Hematopoietic multipotent progenitor cell treated with erythropoietin and hydrocortisone succinate and interleukin-3 and kit ligand, for 6 days (in vitro differentiated cells): ENCODE results near the gene KCNS1.
A peak's percentile ranks its signal among the peaks of the same experiment; 100 is the strongest.
"Not testable (repeated sequence)": the region's sequence is repeated elsewhere in the genome, so short reads cannot be mapped to it uniquely, and the experiment has no call there.

Experiments
- DNase-seq: peaks from one replicate; pipeline ENCODE4 v3.0.0-alpha.2; 2015

KCNS1 gene, protein sequence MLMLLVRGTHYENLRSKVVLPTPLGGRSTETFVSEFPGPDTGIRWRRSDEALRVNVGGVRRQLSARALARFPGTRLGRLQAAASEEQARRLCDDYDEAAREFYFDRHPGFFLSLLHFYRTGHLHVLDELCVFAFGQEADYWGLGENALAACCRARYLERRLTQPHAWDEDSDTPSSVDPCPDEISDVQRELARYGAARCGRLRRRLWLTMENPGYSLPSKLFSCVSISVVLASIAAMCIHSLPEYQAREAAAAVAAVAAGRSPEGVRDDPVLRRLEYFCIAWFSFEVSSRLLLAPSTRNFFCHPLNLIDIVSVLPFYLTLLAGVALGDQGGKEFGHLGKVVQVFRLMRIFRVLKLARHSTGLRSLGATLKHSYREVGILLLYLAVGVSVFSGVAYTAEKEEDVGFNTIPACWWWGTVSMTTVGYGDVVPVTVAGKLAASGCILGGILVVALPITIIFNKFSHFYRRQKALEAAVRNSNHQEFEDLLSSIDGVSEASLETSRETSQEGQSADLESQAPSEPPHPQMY

DNA sequence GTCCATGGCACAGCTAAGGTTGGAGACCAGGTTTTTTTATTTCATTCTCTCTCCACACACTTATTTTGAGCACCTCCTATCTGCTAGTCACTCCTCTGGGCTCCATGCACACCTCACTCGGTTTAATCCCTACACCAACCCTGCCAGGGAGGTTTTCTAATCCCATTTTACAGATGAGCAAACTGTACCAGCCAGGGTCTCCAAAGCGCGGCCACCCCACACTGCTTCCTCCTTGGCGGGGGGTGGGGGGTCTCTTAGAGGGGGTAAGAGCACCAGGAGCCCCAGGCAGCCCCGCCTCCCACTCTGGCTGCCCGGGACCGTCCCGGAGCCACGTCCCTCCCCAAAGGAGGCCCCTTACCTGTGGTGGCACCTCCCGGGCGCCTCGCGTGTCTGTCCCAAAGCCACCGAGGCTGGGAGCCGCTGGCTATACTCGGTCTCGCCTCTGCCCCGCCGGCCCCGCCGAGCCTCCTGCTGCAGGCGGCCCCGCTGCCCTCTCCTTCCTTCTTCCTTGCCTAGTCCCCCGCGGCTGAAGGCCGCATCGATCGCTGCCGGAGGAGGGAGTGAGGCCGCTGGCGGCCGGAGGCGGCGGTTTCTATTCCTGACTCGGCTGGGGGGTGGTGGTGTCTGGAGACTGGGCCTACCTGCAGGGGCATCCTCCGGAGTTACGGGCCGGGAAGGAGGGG, at the start of gene KCNS1:
Gene KCNS1 (minus strand): TSS at position 565 of the 683 bp plus-strand sequence. CDS start 1,891 bp downstream, outside the sequence.
- DNase-seq, result peak; percentile 23

DNA sequence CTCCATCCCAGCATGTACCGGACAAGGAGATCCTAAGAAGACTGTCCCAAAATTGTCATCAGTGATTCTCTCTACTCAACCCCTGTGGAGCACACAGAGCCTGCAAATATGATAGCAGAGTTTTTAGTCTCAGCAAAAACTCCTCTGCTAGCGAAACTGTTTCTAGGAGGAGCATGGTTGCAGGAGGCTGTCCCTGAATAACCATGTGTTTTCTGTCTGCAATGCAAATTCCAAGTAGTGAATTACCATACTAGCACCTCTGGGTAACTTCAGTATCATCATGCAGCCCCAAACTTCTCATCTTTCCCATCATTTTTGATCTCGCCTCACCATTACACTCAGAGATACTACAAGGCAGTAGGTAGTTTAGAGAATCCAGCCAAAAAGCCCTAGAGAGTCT, 48.1 kb upstream of the KCNS1 start:
- no peak for DNase-seq

DNA sequence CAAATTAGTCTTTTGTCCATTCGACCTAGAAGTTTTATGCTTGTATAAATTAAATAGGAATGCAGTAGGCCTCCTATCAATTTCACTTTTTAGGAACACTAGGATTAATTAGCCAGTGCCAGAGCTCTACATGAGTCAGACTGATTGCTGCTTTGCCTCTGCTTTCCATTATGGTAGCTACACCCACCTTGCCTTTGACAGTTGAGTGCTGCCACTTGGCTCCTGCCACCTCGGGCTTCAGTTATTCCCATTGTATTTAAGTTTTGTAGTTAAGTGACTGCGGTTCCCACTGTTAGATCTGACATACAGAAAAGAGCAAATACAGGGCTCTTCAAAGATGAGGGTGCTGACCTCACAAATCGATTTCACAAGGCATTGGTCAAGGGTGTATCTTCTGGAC, 39.9 kb upstream of the KCNS1 start:
- DNase-seq, result no peak

DNA sequence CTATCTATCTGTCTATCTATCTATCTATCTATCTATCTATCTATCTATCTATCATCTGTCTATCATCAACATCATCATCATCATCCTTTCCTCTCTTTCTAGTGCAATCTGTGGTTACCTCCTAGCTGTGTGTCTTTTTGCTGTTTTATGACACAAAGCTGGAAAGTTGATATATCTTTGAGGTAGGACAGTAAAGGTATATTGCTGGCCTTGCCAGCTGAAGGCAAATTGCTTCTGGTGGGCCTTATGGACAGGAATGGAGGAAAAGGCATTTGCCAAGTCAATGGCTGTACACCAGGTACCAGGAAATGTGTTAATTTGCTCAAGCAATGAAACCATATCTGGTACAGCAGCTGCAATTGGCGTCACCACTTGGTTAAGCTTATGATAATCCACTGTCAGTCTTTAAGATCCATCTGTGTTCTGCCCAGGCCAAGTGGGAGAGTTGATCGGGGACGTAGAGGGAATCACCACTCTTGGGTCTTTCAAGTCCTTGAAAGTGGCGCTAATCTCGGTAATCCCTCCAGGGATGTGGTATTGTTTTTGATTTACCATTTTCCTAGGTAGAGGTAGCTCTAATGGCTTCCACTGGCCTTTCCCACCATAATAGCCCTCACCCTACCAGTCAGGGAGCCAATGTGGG, 38.9 kb upstream of the KCNS1 start:
- DNase-seq, result not testable (repeated sequence)

DNA sequence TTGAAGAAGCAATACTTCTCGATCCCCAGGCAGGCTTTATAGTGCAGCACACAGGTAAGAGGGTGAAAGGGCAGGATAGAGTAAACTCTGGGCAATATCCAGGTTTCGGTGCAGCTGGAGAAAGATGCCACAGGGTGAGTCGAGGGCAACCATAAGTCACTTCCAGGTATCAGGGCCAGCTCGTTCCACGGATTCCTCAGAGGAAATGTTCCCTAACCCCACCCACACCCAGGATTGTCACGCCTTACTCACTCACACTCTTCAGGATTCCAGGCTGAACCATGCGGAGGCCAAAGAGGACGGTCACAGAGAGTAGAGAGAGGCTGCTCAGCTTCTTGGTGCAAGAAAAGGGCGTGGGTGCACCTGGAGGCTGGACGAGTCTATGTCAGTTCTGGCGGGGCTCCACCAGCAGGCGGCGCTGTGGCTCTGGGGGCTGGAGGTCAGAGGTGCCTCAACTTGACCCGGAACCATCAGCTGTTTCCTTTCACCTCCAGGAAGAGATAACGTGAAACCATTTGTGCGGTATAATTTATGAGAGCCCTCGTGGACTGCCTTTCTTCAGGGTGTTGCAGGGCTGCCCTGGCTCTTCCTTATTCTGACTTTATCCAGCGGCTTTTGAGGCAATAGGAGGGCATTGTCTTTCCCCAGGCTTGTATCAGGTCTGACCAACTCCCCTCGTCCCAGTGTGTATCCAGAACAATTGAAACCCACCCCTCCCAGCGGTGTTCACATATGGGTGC, 37.8 kb upstream of the KCNS1 start:
- DNase-seq, result peak; percentile 80

DNA sequence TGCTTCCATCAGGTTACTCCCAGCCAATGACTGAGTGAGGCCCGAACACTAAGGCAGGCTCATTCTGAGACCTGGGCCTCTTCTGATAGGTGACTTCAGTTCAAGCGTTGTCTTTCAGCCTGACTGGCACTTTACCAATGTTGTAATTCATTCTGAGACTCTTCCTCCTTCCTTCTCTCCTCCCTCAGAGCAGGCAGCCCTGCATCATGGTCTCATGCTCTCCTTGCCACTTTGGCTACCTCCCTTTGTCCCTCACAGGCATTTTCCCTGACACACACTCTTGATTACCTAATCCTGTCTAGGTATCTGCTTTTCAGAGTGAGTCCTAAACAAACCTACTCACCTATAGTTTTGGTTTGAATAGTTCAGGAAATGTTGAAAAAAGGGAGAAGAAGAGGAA, 36.0 kb upstream of the KCNS1 start:
- DNase-seq, result no peak

DNA sequence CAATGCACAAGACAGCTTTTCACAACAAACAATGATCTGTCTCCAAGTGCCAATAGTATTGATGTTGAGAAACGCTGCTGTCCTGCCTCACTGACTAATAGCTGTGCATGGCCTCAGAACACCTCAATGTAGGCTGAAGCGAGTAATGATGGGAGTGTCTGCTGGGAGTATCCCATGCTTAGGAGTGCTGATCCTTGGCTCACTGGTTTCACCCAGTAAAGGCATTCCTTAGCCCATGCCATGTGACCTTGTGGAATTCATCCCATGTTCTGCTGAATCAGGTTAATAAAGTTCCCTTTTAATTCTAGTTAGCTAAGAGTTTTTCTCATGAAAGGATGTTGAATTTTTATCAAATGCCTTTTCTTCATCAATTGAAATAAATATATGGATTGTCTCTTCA, 27.2 kb upstream of the KCNS1 start:
- no peak for DNase-seq

DNA sequence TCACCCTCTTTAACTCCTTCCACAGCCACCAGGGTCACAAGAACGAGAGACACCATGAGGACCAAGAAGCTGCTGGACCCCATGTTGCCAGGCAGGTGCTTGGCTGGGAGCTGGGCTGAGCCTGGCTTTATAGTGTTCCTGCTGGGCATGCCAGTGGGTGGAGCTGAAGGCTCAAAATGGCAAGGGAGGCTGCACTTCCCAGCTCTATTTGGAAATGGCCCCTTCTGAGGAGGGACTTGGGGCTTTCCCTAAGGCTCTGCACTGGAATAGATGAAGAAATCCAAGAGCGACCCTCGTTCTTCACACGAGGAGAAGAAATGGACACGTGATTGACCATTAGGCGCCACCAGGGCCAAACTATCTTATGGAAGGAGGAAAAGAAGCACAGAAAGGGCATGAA, 23.4 kb upstream of the KCNS1 start, which contains the start of gene WFDC12:
Gene WFDC12 (minus strand): TSS at position 101 of the 400 bp plus-strand sequence. CDS start 18 bp downstream, at position 83.
- DNase-seq, result no peak

DNA sequence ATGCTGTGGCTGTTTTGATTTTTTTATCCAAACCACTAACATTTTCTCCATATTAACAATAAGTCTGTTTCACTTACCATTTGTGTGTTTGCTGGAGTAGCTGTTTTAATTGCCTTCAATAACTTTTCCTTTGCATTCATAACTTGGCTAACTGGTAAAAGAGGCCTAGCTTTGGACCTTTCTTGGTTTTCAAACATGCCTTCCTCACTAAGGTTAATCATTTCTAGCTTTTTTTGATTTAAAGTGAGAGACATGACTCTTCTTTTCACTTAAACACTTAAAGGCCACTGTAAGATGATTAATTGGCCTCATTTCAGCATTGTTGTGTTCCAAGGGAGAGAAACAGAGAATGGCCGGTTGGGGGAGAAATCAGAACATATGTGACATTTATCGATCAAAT, 20.5 kb upstream of the KCNS1 start:
- no peak for DNase-seq

DNA sequence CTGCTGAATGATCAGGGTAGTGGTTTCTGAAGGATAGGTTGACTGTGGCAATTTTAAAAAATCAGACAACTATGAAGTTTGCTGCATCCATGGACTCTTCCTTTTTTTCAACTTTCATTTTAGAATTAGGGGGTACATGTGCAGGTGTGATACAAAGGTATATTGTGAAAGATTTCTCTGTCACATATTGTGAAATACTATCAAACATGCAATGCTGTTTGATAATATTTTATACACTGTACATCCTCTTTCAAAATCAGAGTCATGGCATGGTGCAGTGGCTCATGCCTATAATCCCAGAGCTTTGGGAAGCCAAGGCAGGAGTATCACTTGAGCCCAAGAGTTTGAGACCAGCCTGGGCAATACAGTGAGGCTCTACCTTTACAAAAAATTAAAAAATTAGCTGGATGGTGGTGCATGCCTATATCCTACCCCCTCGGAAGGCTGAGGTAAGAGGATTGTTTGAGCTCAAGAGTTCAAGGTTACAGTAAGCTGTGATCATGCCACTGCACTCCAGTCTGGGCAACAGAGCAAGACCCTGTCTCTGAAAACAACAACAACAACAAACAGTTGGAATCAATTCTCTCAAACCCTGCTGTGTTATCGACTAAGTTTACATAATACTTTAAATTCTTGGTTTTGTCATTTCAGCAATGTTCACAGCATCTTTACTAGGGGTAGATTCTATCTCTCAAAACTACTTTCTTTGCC, 18.8 kb upstream of the KCNS1 start:
- DNase-seq, result no peak

DNA sequence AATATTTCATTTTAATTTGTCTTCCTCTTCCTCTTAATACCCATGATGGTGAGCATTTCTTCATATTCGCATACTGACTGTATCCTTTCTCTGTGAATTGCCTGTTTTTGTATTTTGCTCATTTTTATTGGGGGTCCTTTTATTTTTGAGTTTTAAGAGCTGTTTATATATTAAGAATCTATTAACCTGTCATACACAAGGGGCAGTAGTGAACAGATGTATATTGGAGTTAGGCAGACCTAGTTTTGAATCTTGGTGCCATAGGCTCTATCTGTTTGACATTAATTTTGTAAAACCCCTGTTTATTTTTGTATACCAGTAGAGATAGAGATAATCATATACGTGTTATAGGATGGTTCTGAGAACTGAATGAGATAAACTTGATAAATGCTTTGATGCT, 17.1 kb upstream of the KCNS1 start:
- DNase-seq, result no peak

DNA sequence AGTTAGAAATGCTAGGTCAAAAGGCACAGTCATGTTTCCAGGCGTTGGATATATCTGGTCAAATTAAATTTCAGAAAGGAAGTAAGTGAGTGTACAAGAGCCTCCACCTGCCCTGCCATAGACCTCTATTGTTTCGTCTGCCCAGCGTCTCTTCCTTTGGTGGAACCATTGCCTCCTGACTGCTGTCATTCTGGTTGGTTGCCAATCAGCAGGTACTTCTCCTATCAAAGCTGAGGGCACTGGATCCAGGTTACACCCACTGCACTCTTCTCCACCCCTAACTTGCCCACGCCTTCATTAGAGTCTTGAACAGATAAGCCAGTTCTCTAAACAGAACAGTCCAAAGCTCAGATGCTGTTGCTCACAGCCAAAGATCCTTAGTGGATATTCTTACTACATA, 16.7 kb upstream of the KCNS1 start:
- DNase-seq, result no peak

DNA sequence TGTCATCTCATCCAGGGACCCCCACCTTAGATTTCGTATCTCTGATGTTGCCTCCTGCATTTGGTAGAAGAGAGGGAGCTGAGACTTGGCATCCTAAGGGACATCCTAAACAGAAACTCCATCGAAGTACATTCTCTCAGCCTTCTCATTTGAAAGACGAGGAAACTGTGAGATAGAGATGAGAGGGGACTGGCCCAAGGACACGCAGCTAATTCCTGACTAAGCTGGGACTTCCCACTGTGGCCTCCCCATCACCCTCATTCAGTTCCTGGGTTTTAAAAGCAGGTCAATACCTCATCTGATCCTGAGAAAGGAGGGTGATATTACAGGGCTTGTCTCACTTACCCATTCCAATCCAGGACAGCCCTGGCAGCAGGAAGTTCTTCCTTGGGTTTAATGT, 14.9 kb upstream of the KCNS1 start:
- DNase-seq, result no peak

DNA sequence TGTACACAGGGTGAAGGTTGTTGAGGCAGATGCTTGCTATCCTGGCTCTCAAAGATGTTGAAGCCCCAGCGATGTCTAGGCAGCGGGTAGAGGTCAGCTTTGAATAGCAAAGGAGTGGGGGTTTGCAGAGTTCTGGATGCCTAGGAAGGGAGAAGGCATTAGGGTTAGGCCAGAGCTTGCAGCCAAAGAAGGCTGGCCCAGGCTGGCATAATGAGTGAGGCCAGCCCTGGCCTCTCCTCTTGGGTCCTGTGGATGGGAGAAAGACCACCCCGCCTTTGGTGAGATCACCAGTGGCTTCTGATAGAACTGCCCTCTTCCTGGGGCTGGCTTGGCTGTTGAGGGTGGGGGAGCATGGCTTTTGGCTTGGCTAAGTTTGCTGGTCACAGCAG, 14.5 kb upstream of the KCNS1 start:
- no peak for DNase-seq

DNA sequence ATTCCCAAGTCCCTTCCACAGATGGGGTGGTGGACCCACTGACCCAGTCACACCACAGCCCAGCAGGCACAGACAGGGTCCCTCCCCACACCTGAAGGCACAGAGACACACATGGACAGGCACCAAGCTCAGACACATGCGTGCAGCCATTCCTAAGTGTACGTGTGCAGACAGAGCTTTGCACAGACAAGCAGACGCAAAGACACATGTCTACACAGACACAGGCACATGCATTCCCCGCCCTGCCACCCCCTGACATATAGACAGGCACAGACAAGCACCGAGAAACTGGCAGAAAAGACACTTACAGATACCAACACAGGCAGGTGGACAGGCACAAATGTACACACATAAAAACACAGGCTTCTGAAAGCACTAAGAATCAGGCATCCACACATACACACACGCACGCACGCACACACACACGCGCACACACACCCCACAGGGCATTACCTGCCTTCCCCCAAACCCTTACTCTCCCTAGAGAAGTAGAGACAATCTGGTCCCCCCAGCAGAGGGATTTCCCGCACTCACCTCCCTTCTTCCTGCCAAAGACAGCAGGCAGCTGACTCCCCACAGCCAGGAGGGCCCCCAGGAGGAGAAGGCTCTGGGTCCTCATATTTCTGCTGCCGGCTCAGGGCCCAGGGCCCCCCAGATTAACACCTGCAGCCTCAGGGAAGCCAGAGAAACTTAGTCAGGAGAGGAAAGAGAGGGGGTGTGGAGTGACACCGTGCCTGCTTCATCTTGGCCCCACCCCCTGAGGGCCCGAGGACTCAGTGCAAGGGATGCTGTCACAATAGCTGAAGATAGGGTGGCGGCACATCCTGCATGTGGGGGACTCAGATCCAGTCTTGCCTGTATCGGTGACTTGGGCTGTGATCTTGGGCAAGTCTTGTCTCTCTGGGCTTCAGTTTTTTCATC, 13.8 kb upstream of the KCNS1 start, which contains the start of gene WFDC5:
Gene WFDC5 (minus strand): TSS at position 710 of the 921 bp plus-strand sequence. CDS start 91 bp downstream, at position 619.
- DNase-seq, result no peak

DNA sequence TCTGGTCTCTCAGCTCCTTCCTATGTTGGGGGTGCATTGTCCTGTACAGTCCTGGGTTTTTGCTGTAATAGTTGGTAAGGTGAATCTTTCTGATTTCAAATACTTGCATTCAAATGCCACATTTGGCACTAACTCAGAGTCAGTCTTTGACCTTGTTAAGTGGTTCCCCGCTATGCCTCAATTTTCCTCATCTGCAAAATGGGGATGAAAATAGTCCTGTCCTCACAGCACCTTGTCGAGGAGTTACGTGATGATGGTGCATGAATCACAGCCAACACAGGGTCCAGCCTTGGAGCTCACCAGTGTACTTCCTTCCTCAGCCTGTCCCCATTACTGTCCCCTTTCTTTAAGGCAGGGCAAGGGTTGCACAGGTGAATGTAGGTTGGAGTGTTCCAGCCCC, 12.9 kb upstream of the KCNS1 start:
- no peak for DNase-seq

DNA sequence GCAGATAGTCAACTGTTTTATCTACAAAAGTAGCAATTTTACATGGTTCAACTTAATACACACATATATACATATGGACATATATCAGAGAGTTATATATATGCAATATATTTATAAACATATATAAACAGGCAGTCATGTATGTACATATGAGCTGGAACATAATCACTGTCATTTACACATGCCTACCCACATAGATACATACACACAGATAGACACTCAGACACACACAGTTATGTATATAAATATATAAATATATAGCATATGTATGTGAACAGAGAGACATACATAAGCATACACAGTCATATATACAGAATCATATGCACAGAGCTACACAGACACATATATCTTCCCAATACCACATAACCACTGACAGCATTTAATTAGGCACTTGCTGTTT, 11.8 kb upstream of the KCNS1 start:
- no peak for DNase-seq

DNA sequence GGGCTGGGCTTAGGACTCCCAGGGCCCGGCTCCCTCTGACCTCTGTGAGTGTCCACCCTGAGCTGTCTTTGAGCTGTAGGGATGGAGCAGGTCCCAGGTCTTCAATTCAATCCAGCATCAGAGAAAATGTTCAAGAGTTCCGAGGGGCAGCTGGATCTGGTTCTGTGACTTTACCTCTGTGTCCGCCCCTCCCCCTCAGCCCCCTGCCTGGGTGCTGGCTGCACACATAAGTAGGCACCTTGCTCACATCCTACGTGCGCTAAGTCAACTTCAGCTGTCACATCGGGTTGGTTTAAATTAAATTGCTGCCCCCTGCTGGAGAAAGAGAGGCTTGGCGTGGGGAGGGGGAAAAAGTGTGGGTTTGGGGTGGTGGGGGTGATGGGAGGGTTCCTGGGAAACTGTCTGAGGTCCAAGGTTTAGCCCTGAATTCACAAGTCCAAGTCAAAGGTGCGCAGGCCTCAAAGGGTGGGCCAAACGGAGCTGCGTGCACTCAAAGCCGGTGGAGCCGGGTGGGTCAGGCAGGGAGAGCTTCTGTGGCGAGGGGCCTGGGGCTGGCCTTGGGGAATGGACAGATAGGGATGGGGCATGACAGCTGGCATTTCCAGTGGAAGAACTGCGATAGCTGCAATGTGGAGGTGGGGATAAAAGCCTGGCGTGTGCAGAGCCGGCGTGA, 11.0 kb upstream of the KCNS1 start:
- peak; percentile 43 for DNase-seq

DNA sequence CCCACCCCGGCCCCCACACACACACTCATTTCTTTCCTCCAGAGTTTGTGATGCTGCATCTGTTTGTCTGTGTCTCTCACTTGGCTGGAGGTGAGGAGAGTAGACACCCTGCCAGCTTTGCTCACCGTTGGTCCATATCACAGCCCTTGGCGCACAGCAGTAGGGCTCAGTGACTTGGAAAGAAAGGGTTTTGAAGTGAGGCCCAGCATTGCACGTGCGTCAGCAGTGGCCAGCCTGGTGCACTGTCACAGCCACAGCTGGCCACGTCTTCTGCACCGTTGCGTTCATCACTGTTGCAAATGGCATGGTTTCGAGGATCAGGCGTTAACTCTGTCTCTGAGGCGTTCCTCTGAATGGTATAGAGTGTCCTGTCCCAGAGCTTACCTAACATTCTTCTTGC, 10.4 kb upstream of the KCNS1 start:
- no peak for DNase-seq

DNA sequence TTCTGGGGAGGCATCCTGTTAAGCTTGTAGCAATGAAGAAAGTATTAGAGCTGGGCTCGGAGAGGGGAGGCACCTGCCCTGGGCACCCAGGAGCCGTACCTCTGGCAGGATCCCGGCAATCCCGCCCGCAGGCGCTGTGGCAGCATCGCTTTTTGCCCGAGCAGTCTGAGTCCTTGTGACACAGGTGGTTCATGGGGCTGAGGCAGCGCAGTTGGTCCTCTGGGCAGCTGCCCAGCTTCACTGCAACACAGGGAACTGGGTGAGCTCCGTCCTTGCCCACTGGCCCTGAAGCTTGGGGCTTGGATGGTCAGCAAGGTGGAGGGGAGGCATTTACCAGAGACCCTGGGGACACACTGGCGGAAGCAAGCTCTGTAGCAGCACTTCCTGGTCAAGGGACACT, 9.4 kb upstream of the KCNS1 start:
- no peak for DNase-seq
